Mucosa of descending colon (tissue), 3 donors: ENCODE measurements around the gene FBXL16. TPM values are rescaled to one million over a fixed set of nuclear protein-coding genes. Genes with fewer than 3 reads are reported as not detected.

ENCODE experiments used
- ATAC-seq: fragments of 200-7000 bp; cut with Tn5 transposase; one replicate; pipeline ENCODE4 v1.9.1; 2020; ENCODE audit warnings: mild to moderate bottlenecking, moderate library complexity
- DNase-seq, 3 donors: peaks; one replicate each; pipeline ENCODE4 v3.0.0-alpha.2; 2020
- H3K36me3 ChIP-seq: fragments of 200-600 bp; one replicate; pipeline ENCODE4 v1.8.0; 2021; ENCODE audit warnings: low read depth, mild to moderate bottlenecking
- H3K4me1 ChIP-seq: fragments of 200-600 bp; one replicate; pipeline ENCODE4 v1.8.0; 2021; ENCODE audit warnings: low read depth, mild to moderate bottlenecking
- H3K4me3 ChIP-seq: fragments of 200-600 bp; one replicate; pipeline ENCODE4 v1.8.0; 2021; ENCODE audit warnings: mild to moderate bottlenecking
- H3K9me3 ChIP-seq: fragments of 200-600 bp; one replicate; pipeline ENCODE4 v1.8.0; 2021; ENCODE audit warnings: mild to moderate bottlenecking
- CTCF ChIP-seq: fragments of 200-600 bp; IDR thresholded peaks from one replicate; pipeline ENCODE4 v1.8.0; 2022; ENCODE audit warnings: antibody characterized with exemption, mild to moderate bottlenecking
- intact Hi-C, 2 donors: fragments of 100-400 bp; cut with DNase I in 1 of 2; cut with micrococcal nuclease in 1 of 2; formaldehyde crosslinking; loops; one replicate each; pipeline versions ENCODE4 v1.11.0 to v1.11.1; 2022; cut with DNase I, micrococcal nuclease
- total RNA-seq, 3 donors: library from RNA; stranded (reverse); fragmentation: NEBNext Ultra II Directional in 2 of 3; extraction: Animal tissue kit (Norgen Biotek cat#: 25700) in 2 of 3; gene quantifications; one replicate each; pipeline versions ENCODE4 v1.2.1 to v1.2.4, GENCODE V29; 2021 to 2023
- donor health status: DM: no; HTN: no; CAD: no; lungs with moderate emphysema.
- donor health status: DM: no; HTN: no; CAD: no.
- donor health status: DM: no; HTN: yes; CAD: no.

Gene FBXL16
- total RNA-seq, 3 donors from 2014 or later = 1.3 to 2.2 (median 2.1) TPM

DNA sequence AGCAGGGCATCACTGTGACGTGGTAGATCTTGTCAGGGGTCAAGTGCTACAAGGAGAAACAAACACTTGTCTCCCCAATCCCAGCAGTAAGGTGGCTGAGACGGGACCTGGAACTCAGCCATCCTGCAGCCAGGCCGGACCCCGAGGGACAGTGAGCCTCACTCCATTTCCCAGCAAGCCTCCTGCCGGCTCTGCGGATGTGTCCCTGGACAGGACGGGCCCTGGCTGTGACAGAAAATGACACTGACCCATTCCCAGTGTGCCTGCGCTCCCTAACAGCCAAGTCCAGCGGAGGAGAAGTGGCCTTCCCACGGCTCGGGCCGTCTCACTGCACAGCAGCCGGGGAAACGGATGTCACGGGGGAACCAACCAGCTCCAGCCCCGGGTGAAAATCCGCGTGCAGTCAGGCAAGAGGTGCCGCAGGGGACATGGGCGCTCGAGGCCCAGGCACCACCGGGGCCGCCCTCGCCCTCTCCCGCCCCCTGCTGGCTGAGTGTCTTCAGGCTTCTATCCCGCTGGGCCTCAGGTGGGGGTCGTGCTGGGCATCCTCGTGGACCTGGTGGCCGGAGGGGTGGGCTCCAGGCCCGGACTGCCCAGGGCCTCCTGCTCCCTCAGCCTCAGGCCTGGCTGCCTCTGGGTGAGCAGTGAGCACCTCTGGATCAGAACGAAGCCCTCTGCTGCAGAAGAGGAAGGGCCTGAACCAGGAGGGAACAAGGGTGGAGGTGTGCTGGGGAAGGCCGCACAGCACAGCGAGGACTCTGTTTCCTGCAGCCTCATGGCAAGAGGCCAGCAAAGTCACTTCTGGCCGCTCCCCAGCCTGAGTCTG, 28.0 kb upstream of the FBXL16 start:
- Histone ChIP-seq H3K4me1 (peaks cover 7% of the 10 kb centered on the region), H3K9me3 (no peaks in the 10 kb centered on the region), H3K4me3 (no peak overlapping the region), H3K36me3 (peaks cover 9% of the 10 kb centered on the region)
- TF ChIP-seq CTCF = no peak
- peak in 1 of 3 donors; percentile 54 for DNase-seq
- ATAC-seq = no peak
- intact Hi-C loops = no loop called here

DNA sequence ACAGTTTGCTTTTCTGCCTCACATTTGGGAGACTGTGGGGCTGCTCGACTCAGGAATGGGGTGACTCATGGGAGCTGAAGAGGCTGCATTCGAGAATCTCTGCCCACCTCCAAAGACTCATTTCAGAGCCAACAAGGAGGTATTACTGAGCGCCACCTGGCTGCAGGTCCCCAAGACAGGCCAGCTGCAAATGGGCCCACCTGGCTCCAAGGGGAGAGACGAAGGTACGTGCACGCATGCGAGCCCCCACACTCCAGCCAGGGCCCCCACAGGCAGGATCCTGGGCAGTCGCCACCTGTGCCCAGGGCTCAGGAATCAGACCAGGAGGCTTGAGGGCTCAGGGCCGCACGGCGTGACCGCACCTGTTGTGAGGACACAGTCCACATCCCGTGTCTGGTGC, 27.3 kb upstream of the FBXL16 start:
- Histone ChIP-seq H3K9me3 (no peaks in the 10 kb centered on the region), H3K4me1 (peaks cover 10% of the 10 kb centered on the region), H3K4me3 (no peak overlapping the region), H3K36me3 (peaks cover 9% of the 10 kb centered on the region)
- ATAC-seq (no peak), DNase-seq (no peak)
- intact Hi-C loops = no loop called here
- no peak for TF ChIP-seq CTCF

DNA sequence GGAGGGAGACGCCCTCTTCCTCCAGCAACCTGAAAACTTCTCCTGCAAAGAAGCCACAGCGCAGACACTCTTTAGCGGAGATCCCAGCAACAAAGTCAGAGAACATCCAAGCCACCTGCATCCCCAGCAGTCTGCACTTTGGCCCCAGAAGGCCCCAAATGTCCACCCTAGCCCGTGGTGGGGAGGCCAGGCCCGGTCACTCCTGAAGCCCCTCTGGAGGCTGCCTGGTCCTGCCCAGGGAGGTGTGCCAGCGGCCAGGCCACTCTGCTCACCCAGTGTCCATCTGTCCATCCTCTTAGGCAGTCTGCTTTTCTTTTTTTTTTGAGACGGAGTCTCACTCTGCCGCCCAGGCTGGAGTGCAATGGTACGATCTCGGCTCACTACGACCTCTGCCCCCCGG, 26.7 kb upstream of the FBXL16 start:
- Histone ChIP-seq H3K36me3 (peaks cover 9% of the 10 kb centered on the region), H3K9me3 (no peaks in the 10 kb centered on the region), H3K4me3 (no peak overlapping the region), H3K4me1 (peaks cover 11% of the 10 kb centered on the region)
- ATAC-seq (no peak), DNase-seq (no peak)
- TF ChIP-seq CTCF = no peak
- intact Hi-C loops = no loop called here

- intact Hi-C loops = no loop called here
- H3K4me3 ChIP-seq = no peak overlapping the region
- H3K36me3 ChIP-seq = peaks cover 9% of the 10 kb centered on the region
- TF ChIP-seq CTCF = no peak
- DNase-seq (peak in 1 of 3 donors; percentile 51), ATAC-seq (no peak)
- peaks cover 22% of the 10 kb centered on the region for H3K4me1 ChIP-seq
- H3K9me3 ChIP-seq = no peaks in the 10 kb centered on the region
Observed at GRCh38 chr16:730666-731509, 25.3 kb upstream of the FBXL16 start.

DNA sequence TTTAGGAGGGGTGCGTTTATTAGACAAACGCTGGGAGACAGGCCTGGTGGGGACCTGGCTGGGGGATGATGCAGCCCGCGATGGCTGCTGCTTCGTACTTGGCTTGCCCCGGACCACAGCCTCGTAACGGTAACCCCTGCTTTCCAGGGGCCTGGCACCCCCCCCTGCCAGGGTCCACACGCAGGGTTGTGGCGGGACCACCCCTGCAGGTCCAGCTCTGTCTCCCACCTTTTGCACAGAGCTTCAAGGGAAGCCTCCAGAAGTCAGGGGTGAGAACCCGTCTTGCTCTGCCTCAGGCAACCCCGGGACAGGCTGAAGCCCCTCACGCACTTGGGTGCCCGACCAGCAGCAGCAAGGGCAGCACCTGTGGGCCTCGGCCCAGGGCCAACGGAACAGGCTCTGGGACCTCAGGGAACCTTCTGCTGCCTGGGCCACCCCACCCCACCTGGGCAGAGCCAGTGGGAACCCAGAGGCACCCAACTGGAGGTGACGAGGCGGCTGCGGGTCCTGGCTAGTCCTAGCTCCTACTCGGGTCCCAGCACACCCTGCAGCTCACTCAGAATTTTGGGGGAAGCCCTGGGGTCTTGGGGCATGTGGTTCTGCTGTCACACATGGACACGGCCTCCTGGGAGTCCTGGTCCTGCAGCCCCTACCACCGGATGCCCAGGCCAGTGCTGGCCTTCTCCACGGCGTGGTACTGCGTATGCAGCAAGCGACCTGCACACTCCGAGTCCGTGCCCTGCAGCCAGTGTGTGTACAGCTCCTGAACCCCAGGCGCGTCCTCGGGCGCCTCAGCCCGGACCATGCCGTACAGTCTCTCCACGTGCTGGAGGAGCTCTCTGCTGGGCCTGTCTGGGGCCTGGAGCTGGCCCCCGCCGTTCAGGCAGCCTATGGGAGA, 24.4 kb upstream of the FBXL16 start:
- DNase-seq (peak in 1 of 3 donors; percentile 59), ATAC-seq (no peak)
- Histone ChIP-seq H3K4me3 (no peak overlapping the region), H3K9me3 (no peaks in the 10 kb centered on the region), H3K36me3 (peaks cover 9% of the 10 kb centered on the region), H3K4me1 (peaks cover 22% of the 10 kb centered on the region)
- intact Hi-C loops = no loop called here
- TF ChIP-seq CTCF = no peak
